GM12801 (cell line): ENCODE results near the gene USH2A.

Experiments
- CTCF ChIP-seq: IDR thresholded peaks from one replicate; pipeline ENCODE4 v1.5.1; 2011; ENCODE audit warnings: control low read depth; ENCODE audit not compliant: insufficient read length; ENCODE audit errors: extremely low read depth

Gene USH2A

GRCh38 chr1:216458812-216459211 lies 35.6 kb upstream of the USH2A start:
- TF ChIP-seq CTCF: no peak

GRCh38 chr1:216457356-216457755 lies 34.1 kb upstream of the USH2A start:
- TF ChIP-seq CTCF: no peak

GRCh38 chr1:216456682-216457081 lies 33.4 kb upstream of the USH2A start:
- no peak for TF ChIP-seq CTCF

- TF ChIP-seq CTCF: no peak
Measured at GRCh38 chr1:216453777-216454176, 30.5 kb upstream of the USH2A start.

GRCh38 chr1:216450227-216450626 lies 27.0 kb upstream of the USH2A start:
- TF ChIP-seq CTCF: no peak

- TF ChIP-seq CTCF: no peak
Measured at GRCh38 chr1:216448011-216448510, 24.8 kb upstream of the USH2A start.

- TF ChIP-seq CTCF: no peak
Measured at GRCh38 chr1:216437603-216438002, 14.4 kb upstream of the USH2A start.

GRCh38 chr1:216434232-216434631 lies 11.0 kb upstream of the USH2A start:
- no peak for TF ChIP-seq CTCF
